ENCODE measurements around the gene TMEM63C. TPM values are rescaled to one million over a fixed set of nuclear protein-coding genes. Genes with fewer than 3 reads are reported as not detected.

TMEM63C gene
- total RNA-seq, 1 donor from 2014 or later: 27.0 TPM

DNA sequence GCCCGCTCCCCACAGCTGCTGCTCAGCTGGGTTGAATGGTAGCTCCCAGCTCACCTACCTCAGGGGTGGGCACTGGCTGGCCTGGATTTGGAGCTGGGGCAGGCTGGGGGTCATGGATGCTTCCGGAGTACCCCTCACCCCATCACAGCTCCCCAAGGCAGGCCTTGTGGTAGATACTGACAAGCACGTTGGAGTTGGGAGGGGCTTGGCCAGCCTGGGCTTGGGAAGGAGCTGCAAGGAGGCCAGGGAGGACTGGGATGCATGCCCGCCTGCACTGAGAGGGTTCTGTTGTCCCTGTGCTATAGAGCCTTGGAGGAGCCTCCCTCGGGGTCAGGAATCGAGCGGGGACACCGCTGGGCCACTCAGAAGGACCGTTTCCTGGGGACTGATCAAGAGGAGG is 14.2 kb downstream of the TMEM63C start:
- no peak for TF ChIP-seq POLR2A (IDR thresholded peaks at IDR 0.05)
- TF ChIP-seq POLR2AphosphoS5 (IDR thresholded peaks at IDR 0.05; ENCODE audit: insufficient read depth in 1 of 2, low read depth in 1 of 2): no peak
- TF ChIP-seq, protein P1, sequence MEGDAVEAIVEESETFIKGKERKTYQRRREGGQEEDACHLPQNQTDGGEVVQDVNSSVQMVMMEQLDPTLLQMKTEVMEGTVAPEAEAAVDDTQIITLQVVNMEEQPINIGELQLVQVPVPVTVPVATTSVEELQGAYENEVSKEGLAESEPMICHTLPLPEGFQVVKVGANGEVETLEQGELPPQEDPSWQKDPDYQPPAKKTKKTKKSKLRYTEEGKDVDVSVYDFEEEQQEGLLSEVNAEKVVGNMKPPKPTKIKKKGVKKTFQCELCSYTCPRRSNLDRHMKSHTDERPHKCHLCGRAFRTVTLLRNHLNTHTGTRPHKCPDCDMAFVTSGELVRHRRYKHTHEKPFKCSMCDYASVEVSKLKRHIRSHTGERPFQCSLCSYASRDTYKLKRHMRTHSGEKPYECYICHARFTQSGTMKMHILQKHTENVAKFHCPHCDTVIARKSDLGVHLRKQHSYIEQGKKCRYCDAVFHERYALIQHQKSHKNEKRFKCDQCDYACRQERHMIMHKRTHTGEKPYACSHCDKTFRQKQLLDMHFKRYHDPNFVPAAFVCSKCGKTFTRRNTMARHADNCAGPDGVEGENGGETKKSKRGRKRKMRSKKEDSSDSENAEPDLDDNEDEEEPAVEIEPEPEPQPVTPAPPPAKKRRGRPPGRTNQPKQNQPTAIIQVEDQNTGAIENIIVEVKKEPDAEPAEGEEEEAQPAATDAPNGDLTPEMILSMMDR (IDR thresholded peaks at IDR 0.05): no peak
- no peak overlapping the region for H3K4me3 ChIP-seq
- H3K4me1 ChIP-seq: no peaks in the 10 kb centered on the region
- no peaks in the 10 kb centered on the region for H3K27me3 ChIP-seq
- H3K27ac ChIP-seq: no peak overlapping the region
- H3K36me3 ChIP-seq: no peaks in the 10 kb centered on the region
- DNase-seq (ENCODE audit: extremely low spot score in 2 of 2): no peak
- no peaks in the 10 kb centered on the region for H3K9me3 ChIP-seq
- intact Hi-C loops (cut with DNase I): no loop called here

DNA sequence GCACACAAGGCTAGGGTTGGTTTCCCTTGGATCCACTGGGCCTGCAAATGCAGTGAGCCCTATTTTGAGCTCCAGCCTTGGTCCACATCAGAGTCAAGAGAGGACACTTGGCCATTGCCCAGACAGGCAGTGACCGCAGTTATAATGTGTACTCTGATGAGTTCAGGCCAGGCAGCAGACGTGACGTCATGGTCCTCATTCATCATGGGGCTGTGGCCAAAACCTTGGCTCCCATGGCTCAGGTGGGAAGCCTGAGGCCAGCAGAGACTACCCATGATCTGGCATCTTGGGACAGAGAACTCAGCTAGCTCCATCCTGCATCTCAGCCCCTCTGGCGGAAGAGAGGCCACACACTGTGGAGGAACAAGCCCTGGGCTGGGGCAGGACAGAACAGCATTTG is 16.4 kb downstream of the TMEM63C start:
- no peaks in the 10 kb centered on the region for H3K9me3 ChIP-seq
- no peaks in the 10 kb centered on the region for H3K27me3 ChIP-seq
- no peak overlapping the region for H3K27ac ChIP-seq

DNA sequence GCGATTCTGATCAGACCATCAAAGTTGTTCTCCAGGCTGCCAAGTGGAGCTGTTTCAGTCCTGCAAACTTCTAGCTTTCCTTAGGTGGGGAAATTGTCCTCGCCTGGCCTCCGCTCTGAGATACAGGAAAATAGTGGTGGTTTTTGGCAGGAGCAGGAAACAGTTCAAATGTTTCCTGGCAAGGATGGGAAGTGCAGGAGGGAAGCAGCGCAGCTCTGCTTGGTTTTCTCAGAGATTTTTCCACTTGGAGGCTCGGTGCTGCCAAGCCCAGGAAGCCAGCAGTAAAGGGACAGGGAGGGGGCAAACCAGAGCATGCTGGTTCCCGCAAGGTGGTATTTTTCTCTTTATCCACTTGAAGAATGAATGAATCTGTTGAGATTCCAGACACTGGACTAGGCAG is 17.0 kb downstream of the TMEM63C start:
- TF ChIP-seq, protein P1 (IDR thresholded peaks at IDR 0.05): no peak
- TF ChIP-seq POLR2AphosphoS5 (IDR thresholded peaks at IDR 0.05; ENCODE audit: insufficient read depth in 1 of 2, low read depth in 1 of 2): no peak
- no peak for TF ChIP-seq POLR2A (IDR thresholded peaks at IDR 0.05)
- intact Hi-C loops (cut with DNase I): no loop called here

More for the DNA sequence above, 16.4 kb downstream of the TMEM63C start:
- H3K4me1 ChIP-seq: no peaks in the 10 kb centered on the region
- H3K36me3 ChIP-seq: no peaks in the 10 kb centered on the region
- H3K4me3 ChIP-seq: no peak overlapping the region
- TF ChIP-seq POLR2A (IDR thresholded peaks at IDR 0.05) (no peak), POLR2AphosphoS5 (IDR thresholded peaks at IDR 0.05; ENCODE audit: insufficient read depth in 1 of 2, low read depth in 1 of 2) (no peak)
- TF ChIP-seq, protein P1 (IDR thresholded peaks at IDR 0.05): no peak
- DNase-seq (ENCODE audit: extremely low spot score in 2 of 2): no peak
- intact Hi-C loops (cut with DNase I): no loop called here

DNA sequence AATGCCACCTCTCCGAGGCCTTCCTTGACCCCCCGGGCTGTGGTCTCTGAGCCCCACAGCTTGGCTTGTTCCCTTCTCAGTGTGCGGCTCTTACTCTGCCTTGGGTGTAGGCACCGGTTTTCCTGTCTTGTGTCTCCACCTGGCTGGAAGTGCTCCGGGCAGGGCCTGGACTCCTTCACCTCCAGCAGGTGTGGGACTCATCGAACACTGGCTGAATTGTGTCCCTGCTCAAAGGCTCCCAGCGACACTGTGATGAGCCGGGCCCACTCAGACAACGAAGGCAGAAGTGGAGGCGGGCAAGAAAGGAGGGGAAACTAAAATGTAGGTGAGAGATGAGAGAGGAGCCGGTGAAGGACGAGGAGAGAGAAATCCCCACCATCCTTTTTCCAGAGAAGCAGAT is 18.0 kb downstream of the TMEM63C start:
- H3K27me3 ChIP-seq: no peaks in the 10 kb centered on the region
- no peak for DNase-seq (ENCODE audit: extremely low spot score in 2 of 2)
- H3K4me1 ChIP-seq: no peaks in the 10 kb centered on the region
- H3K9me3 ChIP-seq: no peaks in the 10 kb centered on the region
- intact Hi-C loops (cut with DNase I): no loop called here
- no peaks in the 10 kb centered on the region for H3K36me3 ChIP-seq
- no peak overlapping the region for H3K4me3 ChIP-seq
- TF ChIP-seq, protein P1 (IDR thresholded peaks at IDR 0.05): no peak
- no peak for TF ChIP-seq POLR2AphosphoS5 (IDR thresholded peaks at IDR 0.05; ENCODE audit: insufficient read depth in 1 of 2, low read depth in 1 of 2)
- no peak for TF ChIP-seq POLR2A (IDR thresholded peaks at IDR 0.05)
- H3K27ac ChIP-seq: no peak overlapping the region

More for the DNA sequence above, 17.0 kb downstream of the TMEM63C start:
- no peaks in the 10 kb centered on the region for H3K27me3 ChIP-seq
- no peaks in the 10 kb centered on the region for H3K36me3 ChIP-seq
- H3K27ac ChIP-seq: no peak overlapping the region
- no peak overlapping the region for H3K4me3 ChIP-seq
- DNase-seq (ENCODE audit: extremely low spot score in 2 of 2): no peak
- H3K4me1 ChIP-seq: no peaks in the 10 kb centered on the region
- H3K9me3 ChIP-seq: no peaks in the 10 kb centered on the region

DNA sequence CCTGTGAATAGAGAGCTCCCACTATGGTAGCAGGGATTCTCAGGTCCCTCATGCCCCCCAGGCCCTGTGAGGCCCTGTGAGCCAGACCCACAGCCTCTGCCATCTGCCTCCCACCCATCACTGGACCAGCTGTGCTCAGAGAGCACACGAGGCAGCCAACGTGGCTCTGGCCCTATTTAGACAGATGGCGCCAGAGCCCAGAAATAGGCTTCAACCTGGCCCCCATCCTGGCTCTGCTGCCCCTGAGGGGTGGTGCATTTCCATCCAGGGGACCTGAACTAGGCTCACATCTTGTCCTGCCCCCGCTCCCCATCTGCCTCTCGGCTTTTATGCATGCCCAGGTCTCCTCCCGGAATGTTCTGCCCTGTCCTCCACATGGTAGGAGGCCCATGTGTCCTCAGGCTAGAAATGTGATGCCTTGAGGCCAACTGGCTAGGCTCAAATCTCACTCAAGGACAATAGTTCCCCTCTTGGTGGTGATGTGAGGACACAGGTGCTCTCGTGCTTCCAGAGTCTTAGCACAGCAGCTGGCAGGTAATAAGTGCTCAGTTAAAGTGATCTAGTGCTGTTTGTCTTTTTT is 18.9 kb downstream of the TMEM63C start:
- no peak for DNase-seq (ENCODE audit: extremely low spot score in 2 of 2)
- Histone ChIP-seq H3K27ac (no peak overlapping the region), H3K36me3 (no peaks in the 10 kb centered on the region), H3K4me1 (no peaks in the 10 kb centered on the region), H3K4me3 (no peak overlapping the region), H3K9me3 (no peaks in the 10 kb centered on the region), H3K27me3 (no peaks in the 10 kb centered on the region)
- TF ChIP-seq, protein P1 (IDR thresholded peaks at IDR 0.05): no peak
- TF ChIP-seq POLR2A (IDR thresholded peaks at IDR 0.05): no peak
- no peak for TF ChIP-seq POLR2AphosphoS5 (IDR thresholded peaks at IDR 0.05; ENCODE audit: insufficient read depth in 1 of 2, low read depth in 1 of 2)
- intact Hi-C loops (cut with DNase I): no loop called here
